HEK293 (cell line): Measurements from ENCODE around the gene LSM7.

Experiments used
- GLI2 ChIP-seq: fragments of 450-650 bp; formaldehyde crosslinking; IDR thresholded peaks from 2 replicates; pipeline ENCODE4; 2017; ENCODE audit warnings: missing biosample characterization, missing genetic modification characterization, low read depth, borderline replicate concordance
- TCF7L2 ChIP-seq: IDR thresholded peaks from 2 replicates; pipeline ENCODE4 v1.6.1; 2011; ENCODE audit warnings: low read depth, mild to moderate bottlenecking, inconsistent platforms, low read length, moderate library complexity, borderline replicate concordance
- ZFP37 ChIP-seq: fragments of 450-650 bp; formaldehyde crosslinking; IDR thresholded peaks from 2 replicates; pipeline ENCODE4 v1.5.1; 2016; ENCODE audit warnings: missing biosample characterization, missing genetic modification characterization
- ZNF747 ChIP-seq: fragments of 450-650 bp; formaldehyde crosslinking; IDR thresholded peaks from 2 replicates; pipeline ENCODE4 v1.5.1; 2016; ENCODE audit warnings: missing biosample characterization, missing genetic modification characterization
- TF ChIP-seq, protein P1 (sequence below): fragments of 450-650 bp; formaldehyde crosslinking; IDR thresholded peaks from 2 replicates; pipeline ENCODE4 v1.5.1; 2016; ENCODE audit warnings: missing biosample characterization, missing genetic modification characterization
- TF ChIP-seq, protein P2 (sequence below): fragments of 450-650 bp; formaldehyde crosslinking; IDR thresholded peaks from 2 replicates; pipeline ENCODE4 v1.5.1; 2016; ENCODE audit warnings: missing biosample characterization, missing genetic modification characterization

DNA sequence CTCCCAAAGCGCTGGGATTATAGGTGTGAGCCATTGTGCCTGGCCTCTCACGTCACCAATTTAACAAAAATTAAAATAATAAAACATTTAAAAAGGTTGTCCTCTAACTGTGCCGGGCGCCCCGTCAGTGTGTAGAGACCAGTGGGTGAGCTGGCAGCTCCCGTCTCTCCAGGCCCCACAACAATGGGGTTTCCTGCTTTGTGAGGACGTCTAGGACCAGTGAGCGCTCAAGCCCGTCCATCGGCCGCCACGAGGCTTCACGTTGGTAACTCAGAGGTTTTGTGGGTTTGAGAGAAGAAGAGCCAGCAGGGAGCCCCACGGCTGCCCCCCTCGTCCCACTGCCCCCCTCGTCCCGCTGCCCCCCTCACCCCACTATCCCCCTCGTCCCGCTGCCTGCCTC, 4.7 kb downstream of the LSM7 start:
- TF ChIP-seq ZFP37 (no peak), GLI2 (tag by site-specific recombination) (no peak), TCF7L2 (no peak), ZNF747 (tag by site-specific recombination) (no peak)
- TF ChIP-seq, protein P1, sequence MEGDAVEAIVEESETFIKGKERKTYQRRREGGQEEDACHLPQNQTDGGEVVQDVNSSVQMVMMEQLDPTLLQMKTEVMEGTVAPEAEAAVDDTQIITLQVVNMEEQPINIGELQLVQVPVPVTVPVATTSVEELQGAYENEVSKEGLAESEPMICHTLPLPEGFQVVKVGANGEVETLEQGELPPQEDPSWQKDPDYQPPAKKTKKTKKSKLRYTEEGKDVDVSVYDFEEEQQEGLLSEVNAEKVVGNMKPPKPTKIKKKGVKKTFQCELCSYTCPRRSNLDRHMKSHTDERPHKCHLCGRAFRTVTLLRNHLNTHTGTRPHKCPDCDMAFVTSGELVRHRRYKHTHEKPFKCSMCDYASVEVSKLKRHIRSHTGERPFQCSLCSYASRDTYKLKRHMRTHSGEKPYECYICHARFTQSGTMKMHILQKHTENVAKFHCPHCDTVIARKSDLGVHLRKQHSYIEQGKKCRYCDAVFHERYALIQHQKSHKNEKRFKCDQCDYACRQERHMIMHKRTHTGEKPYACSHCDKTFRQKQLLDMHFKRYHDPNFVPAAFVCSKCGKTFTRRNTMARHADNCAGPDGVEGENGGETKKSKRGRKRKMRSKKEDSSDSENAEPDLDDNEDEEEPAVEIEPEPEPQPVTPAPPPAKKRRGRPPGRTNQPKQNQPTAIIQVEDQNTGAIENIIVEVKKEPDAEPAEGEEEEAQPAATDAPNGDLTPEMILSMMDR = no peak
- TF ChIP-seq, protein P2, sequence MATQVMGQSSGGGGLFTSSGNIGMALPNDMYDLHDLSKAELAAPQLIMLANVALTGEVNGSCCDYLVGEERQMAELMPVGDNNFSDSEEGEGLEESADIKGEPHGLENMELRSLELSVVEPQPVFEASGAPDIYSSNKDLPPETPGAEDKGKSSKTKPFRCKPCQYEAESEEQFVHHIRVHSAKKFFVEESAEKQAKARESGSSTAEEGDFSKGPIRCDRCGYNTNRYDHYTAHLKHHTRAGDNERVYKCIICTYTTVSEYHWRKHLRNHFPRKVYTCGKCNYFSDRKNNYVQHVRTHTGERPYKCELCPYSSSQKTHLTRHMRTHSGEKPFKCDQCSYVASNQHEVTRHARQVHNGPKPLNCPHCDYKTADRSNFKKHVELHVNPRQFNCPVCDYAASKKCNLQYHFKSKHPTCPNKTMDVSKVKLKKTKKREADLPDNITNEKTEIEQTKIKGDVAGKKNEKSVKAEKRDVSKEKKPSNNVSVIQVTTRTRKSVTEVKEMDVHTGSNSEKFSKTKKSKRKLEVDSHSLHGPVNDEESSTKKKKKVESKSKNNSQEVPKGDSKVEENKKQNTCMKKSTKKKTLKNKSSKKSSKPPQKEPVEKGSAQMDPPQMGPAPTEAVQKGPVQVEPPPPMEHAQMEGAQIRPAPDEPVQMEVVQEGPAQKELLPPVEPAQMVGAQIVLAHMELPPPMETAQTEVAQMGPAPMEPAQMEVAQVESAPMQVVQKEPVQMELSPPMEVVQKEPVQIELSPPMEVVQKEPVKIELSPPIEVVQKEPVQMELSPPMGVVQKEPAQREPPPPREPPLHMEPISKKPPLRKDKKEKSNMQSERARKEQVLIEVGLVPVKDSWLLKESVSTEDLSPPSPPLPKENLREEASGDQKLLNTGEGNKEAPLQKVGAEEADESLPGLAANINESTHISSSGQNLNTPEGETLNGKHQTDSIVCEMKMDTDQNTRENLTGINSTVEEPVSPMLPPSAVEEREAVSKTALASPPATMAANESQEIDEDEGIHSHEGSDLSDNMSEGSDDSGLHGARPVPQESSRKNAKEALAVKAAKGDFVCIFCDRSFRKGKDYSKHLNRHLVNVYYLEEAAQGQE (tag by site-specific recombination) = no peak
